HUES64 (cell line): ENCODE results near the gene ZNF280A.
A peak's percentile ranks its signal among the peaks of the same experiment; 100 is the strongest.
"Not testable (repeated sequence)": the region's sequence is repeated elsewhere in the genome, so short reads cannot be mapped to it uniquely, and the experiment has no call there.

Source experiments
- H3K27ac ChIP-seq: 2 replicates; pipeline ENCODE4 v1.7.0; 2013; ENCODE audit warnings: low read depth, low read length, inconsistent platforms
- H3K27me3 ChIP-seq: 2 replicates; pipeline ENCODE4 v1.6.1; 2013; ENCODE audit warnings: mild to moderate bottlenecking, low read length; ENCODE audit not compliant: insufficient read depth
- H3K36me3 ChIP-seq: 2 replicates; pipeline ENCODE4 v1.6.1; 2013; ENCODE audit warnings: mild to moderate bottlenecking, low read length; ENCODE audit not compliant: insufficient read depth
- H3K4me1 ChIP-seq: 2 replicates; pipeline ENCODE4 v1.6.1; 2013; ENCODE audit warnings: mild to moderate bottlenecking, low read length, moderate library complexity; ENCODE audit not compliant: insufficient read depth
- H3K4me3 ChIP-seq: 2 replicates; pipeline ENCODE4 v1.5.1; 2013; ENCODE audit warnings: mild to moderate bottlenecking, low read length, moderate library complexity
- H3K9ac ChIP-seq: 2 replicates; pipeline ENCODE4 v1.6.1; 2013; ENCODE audit warnings: mild to moderate bottlenecking, low read depth, low read length
- H3K9me3 ChIP-seq: 2 replicates; pipeline ENCODE4 v1.6.1; 2013; ENCODE audit warnings: low read depth, low read length; ENCODE audit not compliant: insufficient read depth
- WGBS: fragments of 150-250, 120-280 bp; methylation state at CpG from one replicate; pipeline ENCODE4 v1.1.7; 2013; ENCODE audit warnings: missing lambda C conversion rate; 5-methylcytosine and 5-hydroxymethylcytosine counted together

ZNF280A gene

DNA sequence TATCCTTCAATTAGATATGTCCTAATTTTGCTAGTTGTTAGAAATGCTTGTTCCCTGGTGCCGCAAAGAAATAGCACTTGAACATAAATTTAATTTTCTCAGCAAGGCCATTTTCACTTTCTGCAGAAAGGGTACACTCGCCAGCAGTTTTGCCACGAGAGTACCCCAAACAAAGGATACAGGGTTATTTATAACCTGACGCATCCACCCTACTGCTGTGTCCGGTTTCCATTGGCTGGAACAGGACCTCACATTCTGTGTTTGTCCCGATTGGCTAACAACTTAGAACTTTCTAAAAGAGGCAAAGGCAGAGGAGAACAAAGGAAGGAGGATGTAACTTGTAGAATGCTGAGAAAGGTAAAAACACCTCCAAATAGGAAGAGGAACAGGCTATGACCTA, 10.2 kb downstream of the ZNF280A start:
- H3K9ac ChIP-seq, H3K4me3 ChIP-seq, H3K27ac ChIP-seq, H3K4me1 ChIP-seq: not testable (repeated sequence)
- peaks cover 22% of the 10 kb centered on the region for H3K36me3 ChIP-seq
- peaks cover 17% of the 10 kb centered on the region for H3K9me3 ChIP-seq
- WGBS, result 97% methylated on average over 6 of the region's 6 CpGs
- peaks cover 42% of the 10 kb centered on the region for H3K27me3 ChIP-seq

DNA sequence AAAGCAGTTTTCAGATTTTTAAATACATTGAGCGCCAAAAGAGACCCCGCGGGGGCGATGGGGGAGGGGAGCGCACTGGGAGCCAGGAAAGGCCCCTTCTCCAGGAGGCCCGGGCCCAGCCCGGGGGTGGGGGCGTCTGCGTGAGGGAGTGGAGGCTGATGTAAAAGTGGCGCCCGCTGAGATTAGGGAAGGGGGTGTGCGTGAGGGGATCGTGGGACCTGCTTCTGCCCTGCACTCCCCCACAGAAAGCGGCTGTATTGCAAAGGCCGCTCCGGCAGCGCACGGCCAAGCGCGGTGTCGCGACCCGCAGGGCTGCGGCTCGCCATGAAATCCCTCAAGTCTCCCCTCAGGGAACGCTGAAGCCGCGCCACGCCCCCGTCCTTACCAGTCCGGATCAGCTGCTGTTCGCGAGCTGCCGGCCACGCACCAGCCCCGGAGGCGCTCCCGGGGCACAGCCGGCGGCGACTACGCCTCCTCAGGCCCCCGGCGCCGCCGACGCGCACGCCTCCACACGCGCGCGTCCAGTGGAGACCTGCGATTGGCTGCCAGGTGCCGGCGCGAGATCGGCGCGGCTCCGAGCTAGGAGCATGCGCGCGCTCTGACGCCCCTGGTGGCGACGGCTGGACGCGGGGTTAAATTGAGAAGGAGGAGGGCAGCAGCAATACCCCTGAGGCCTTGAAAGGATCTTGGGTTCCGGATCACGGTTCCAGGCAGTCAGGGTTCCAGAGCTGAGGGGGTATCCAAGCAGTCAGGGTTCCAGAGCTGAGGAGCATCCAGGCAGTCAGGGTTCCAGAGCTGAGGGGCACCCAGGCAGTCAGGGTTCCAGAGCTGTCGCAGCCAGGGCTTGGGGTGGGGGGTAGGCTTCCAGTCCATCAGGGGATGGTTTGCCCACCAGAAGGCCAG, 11.5 kb downstream of the ZNF280A start, which contains the start of gene ZNF280B:
ZNF280B (minus strand) TSS at position 469 of the 903 bp plus-strand sequence. CDS start 19,344 bp downstream, outside the sequence.
- peak within 1 kb of the TSS; percentile 94 for H3K4me3 ChIP-seq
- H3K9me3 ChIP-seq, result peaks cover 17% of the 10 kb centered on the region
- peaks cover 36% of the 10 kb centered on the region for H3K36me3 ChIP-seq
- 2% methylated on average over 72 of the region's 72 CpGs for WGBS
- peaks cover 30% of the 10 kb centered on the region for H3K27me3 ChIP-seq
- H3K9ac ChIP-seq, result peak within 1 kb of the TSS; percentile 80
- H3K4me1 ChIP-seq, result no peaks in the 10 kb centered on the region
- H3K27ac ChIP-seq, result no peak within 1 kb of the TSS

DNA sequence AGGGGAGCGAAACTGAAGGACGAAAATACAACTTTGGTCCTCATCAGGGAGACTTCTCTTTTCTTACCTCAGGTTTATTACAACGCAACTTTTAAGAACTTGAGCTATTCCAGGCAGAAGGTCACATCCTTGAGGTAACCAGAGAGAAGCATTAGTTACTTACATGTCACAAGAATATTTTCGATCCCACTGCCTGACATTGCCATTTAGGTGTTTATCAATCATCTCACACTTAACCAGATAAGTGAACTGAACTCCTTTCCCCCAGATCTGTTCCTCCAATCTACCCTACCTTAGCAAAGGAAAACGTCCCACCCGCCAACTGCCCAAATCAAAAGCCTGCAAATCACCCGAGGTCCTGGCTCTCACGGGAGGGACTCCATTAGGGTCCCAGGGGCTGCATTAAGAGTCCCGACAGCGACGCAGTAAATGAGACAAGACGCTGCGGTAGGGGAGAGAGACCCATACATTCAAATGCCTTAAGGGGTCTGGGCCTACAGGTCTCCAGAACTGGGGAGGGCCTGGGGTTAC, 12.3 kb downstream of the ZNF280A start:
- H3K27me3 ChIP-seq, result peaks cover 25% of the 10 kb centered on the region
- H3K36me3 ChIP-seq, result peaks cover 43% of the 10 kb centered on the region
- 30% methylated on average over 13 of the region's 13 CpGs for WGBS
- peak overlapping the region; percentile 94 for H3K4me3 ChIP-seq
- H3K9me3 ChIP-seq, result peaks cover 17% of the 10 kb centered on the region
- H3K27ac ChIP-seq, result no peak overlapping the region
- H3K9ac ChIP-seq, result peak overlapping the region; percentile 80
- H3K4me1 ChIP-seq, result no peaks in the 10 kb centered on the region

- H3K4me3 ChIP-seq, result no peak overlapping the region
- H3K27ac ChIP-seq, result no peak overlapping the region
- peaks cover 14% of the 10 kb centered on the region for H3K27me3 ChIP-seq
- H3K9ac ChIP-seq, result no peak overlapping the region
- H3K9me3 ChIP-seq, result peaks cover 17% of the 10 kb centered on the region
- WGBS, result 78% methylated on average over 1 of the region's 1 CpG
- peaks cover 54% of the 10 kb centered on the region for H3K36me3 ChIP-seq
- no peaks in the 10 kb centered on the region for H3K4me1 ChIP-seq
Measured at GRCh38 chr22:22506736-22507135, 13.3 kb downstream of the ZNF280A start.

GRCh38 chr22:22498267-22498666, 21.8 kb downstream of the ZNF280A start:
- Histone ChIP-seq H3K36me3 (peaks cover 30% of the 10 kb centered on the region), H3K9ac (no peak overlapping the region), H3K4me1 (no peaks in the 10 kb centered on the region), H3K9me3 (no peaks in the 10 kb centered on the region), H3K27me3 (no peaks in the 10 kb centered on the region), H3K4me3 (no peak overlapping the region), H3K27ac (no peak overlapping the region)
- 100% methylated on average over 1 of the region's 2 CpGs for WGBS

DNA sequence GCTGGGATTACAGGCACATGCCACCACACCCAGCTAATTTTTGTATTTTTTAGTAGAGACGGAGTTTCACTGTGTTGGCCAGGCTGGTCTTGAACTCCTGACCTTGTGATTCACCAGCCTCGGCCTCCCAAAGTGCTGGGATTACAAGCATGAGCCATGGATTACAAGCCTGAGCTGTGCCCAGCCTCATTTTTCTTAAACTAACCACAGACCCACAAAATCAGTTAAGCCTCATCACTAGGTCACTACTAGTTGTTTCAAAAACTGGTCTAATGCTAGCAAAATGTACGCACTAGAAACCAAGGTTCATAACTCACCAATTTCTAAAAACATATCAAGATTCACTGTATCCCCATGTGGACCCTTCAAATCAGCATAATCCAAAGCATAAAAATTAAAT, 28.5 kb downstream of the ZNF280A start:
- peaks cover 58% of the 10 kb centered on the region for H3K36me3 ChIP-seq
- not testable (repeated sequence) for H3K4me1 ChIP-seq, H3K27me3 ChIP-seq, H3K4me3 ChIP-seq, H3K9ac ChIP-seq, H3K27ac ChIP-seq, H3K9me3 ChIP-seq
- WGBS, result 95% methylated on average over 3 of the region's 3 CpGs

- H3K4me1 ChIP-seq, result no peaks in the 10 kb centered on the region
- no peak overlapping the region for H3K27ac ChIP-seq
- no peak overlapping the region for H3K4me3 ChIP-seq
- no peaks in the 10 kb centered on the region for H3K9me3 ChIP-seq
- WGBS, result 96% methylated on average over 3 of the region's 5 CpGs
- no peaks in the 10 kb centered on the region; the same call in 1 of the 2 replicates for H3K27me3 ChIP-seq
- H3K36me3 ChIP-seq, result peaks cover 55% of the 10 kb centered on the region
- H3K9ac ChIP-seq, result no peak overlapping the region
Measured at GRCh38 chr22:22488736-22489135, 31.3 kb downstream of the ZNF280A start.

DNA sequence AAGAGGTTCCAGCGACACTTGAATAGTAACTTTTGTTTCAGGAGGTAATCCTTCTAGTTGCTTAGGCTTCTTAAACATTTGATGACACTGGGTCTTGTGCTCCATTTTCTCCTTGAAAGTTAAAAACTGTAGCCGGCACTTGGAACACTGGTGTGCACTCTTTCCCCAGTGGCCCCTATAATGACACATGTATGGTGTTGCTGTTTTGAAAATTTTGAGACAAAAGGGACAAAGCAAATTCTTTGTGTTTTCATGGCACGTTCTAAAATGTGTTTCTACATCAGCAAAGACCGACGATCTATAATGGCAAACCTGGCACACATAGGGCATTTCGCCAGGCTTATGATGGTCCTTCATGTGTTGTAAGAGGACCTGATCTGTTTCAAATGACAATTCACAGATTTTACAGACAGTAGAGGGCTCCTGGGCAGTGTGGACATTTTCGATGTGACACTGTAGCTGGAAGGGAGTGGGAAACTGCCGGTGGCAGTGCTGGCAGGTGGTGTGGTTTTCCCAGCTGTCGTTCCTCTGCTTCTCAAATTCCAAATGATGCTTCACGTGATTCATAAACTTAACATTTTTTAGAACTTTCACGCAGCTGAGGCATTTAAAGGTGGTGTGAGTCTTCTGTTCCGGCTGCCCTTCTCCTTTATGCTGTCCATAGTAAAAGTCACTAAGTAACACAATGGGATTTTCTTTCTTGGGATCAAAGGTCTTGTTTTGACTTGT, 32.0 kb downstream of the ZNF280A start:
- Histone ChIP-seq H3K9ac (no peak overlapping the region), H3K4me3 (no peak overlapping the region), H3K27ac (no peak overlapping the region), H3K4me1 (no peaks in the 10 kb centered on the region), H3K36me3 (peaks cover 48% of the 10 kb centered on the region), H3K9me3 (no peaks in the 10 kb centered on the region), H3K27me3 (no peaks in the 10 kb centered on the region; the same call in 1 of the 2 replicates)
- 94% methylated on average over 11 of the region's 12 CpGs for WGBS

- Histone ChIP-seq H3K4me3 (no peak overlapping the region), H3K9me3 (no peaks in the 10 kb centered on the region), H3K4me1 (no peaks in the 10 kb centered on the region), H3K27ac (no peak overlapping the region), H3K27me3 (no peaks in the 10 kb centered on the region; the same call in 1 of the 2 replicates), H3K9ac (no peak overlapping the region), H3K36me3 (peaks cover 40% of the 10 kb centered on the region)
- WGBS, result 99% methylated on average over 6 of the region's 6 CpGs
Measured at GRCh38 chr22:22487059-22487458, 33.0 kb downstream of the ZNF280A start.

GRCh38 chr22:22486132-22486899, 33.8 kb downstream of the ZNF280A start:
- no peaks in the 10 kb centered on the region for H3K9me3 ChIP-seq
- peaks cover 33% of the 10 kb centered on the region for H3K36me3 ChIP-seq
- H3K27ac ChIP-seq, result no peak overlapping the region; the same call in 1 of the 2 replicates
- H3K9ac ChIP-seq, result no peak overlapping the region
- 92% methylated on average over 4 of the region's 4 CpGs for WGBS
- H3K4me1 ChIP-seq, result no peaks in the 10 kb centered on the region
- no peak overlapping the region for H3K4me3 ChIP-seq
- H3K27me3 ChIP-seq, result peaks cover 2% of the 10 kb centered on the region; the same call in 1 of the 2 replicates
